GM20000 (cell line): ENCODE data around the gene CLSTN2.

Experiments
- DNase-seq: peaks from one replicate; pipeline ENCODE4 v3.0.0; 2012; ENCODE audit warnings: low spot score
- CTCF ChIP-seq: IDR thresholded peaks from 2 replicates; pipeline ENCODE4 v1.5.1; 2012; ENCODE audit warnings: mild to moderate bottlenecking, control low read depth; ENCODE audit errors: extremely low read depth, missing control alignments

The CLSTN2 gene

GRCh38 chr3:140093742-140094141 is 158.8 kb downstream of the CLSTN2 start:
- DNase-seq, result no peak

GRCh38 chr3:140094487-140094886 is 159.5 kb downstream of the CLSTN2 start:
- DNase-seq, result no peak
- TF ChIP-seq CTCF, result no peak

More at GRCh38 chr3:140093742-140094141, 158.8 kb downstream of the CLSTN2 start:
- no peak for TF ChIP-seq CTCF

GRCh38 chr3:140096037-140096436 is 161.1 kb downstream of the CLSTN2 start:
- TF ChIP-seq CTCF, result no peak
- no peak for DNase-seq

- no peak for DNase-seq
- TF ChIP-seq CTCF, result no peak
These were observed 163.1 kb downstream of the CLSTN2 start for GRCh38 chr3:140097874-140098635.

GRCh38 chr3:140100479-140100878 is 165.5 kb downstream of the CLSTN2 start:
- no peak for DNase-seq
- no peak for TF ChIP-seq CTCF

GRCh38 chr3:140103166-140103565 is 168.2 kb downstream of the CLSTN2 start:
- no peak for DNase-seq
- TF ChIP-seq CTCF, result no peak

- no peak for TF ChIP-seq CTCF
- no peak for DNase-seq
These were observed 169.1 kb downstream of the CLSTN2 start for GRCh38 chr3:140103986-140104645.
